ENCODE results near the gene MRPL3. TPM values are rescaled to one million over a fixed set of nuclear protein-coding genes. Genes with fewer than 3 reads are reported as not detected.
A peak's percentile ranks its signal among the peaks of the same experiment; 100 is the strongest.

Gene MRPL3
- total RNA-seq, 1 experiment from 2014 or later = 233 TPM

GRCh38 chr3:131538968-131539367 lies 36.2 kb upstream of the MRPL3 start:
- no peaks in the 10 kb centered on the region for H3K9me3 ChIP-seq (ENCODE audit: low read length)
- no TSS peak for BruUV-seq (replicated peaks)
- intact Hi-C loops (cut with micrococcal nuclease) = no loop called here
- ChIA-PET CTCF (no interaction called here), POLR2A (ENCODE audit: unreplicated experiment) (no interaction called here)
- no peak overlapping the region for H3K4me3 ChIP-seq (ENCODE audit: low read length)
- no peaks in the 10 kb centered on the region for H3K36me3 ChIP-seq (ENCODE audit: low read depth, low read length)
- no peak overlapping the region for H3K27ac ChIP-seq (ENCODE audit: low read length)
- H3K4me1 ChIP-seq (ENCODE audit: insufficient read depth, low read length) = peaks cover 29% of the 10 kb centered on the region
- DNase-seq = no peak
- H3K27me3 ChIP-seq (ENCODE audit: low read length) = no peaks in the 10 kb centered on the region
- no peak overlapping the region for H3K4me2 ChIP-seq (ENCODE audit: low read length)
- H3F3A ChIP-seq (ENCODE audit: low read length, unreplicated experiment) = no peaks in the 10 kb centered on the region
- no peaks in the 10 kb centered on the region for H3K9me2 ChIP-seq (replicated peaks; ENCODE audit: low read length)
- H3K9ac ChIP-seq (ENCODE audit: low read length) = no peak overlapping the region
- H3K79me2 ChIP-seq (ENCODE audit: low read length) = no peaks in the 10 kb centered on the region
- no peak for TF ChIP-seq EZH2phosphoT487 (IDR thresholded peaks at IDR 0.05; ENCODE audit: borderline replicate concordance, low read length)
- no peak for TF ChIP-seq EZH2 (IDR thresholded peaks at IDR 0.05; ENCODE audit: low read length, unreplicated experiment)
- no peak for TF ChIP-seq CTCF (conservative IDR thresholded peaks at IDR 0.05; ENCODE audit: low read depth, low read length)
- ATAC-seq = no peak
- no peaks in the 10 kb centered on the region for H4K20me1 ChIP-seq (ENCODE audit: low read length)
- H2AFZ ChIP-seq (ENCODE audit: low read length) = no peak overlapping the region

GRCh38 chr3:131537531-131537930 lies 34.8 kb upstream of the MRPL3 start:
- TF ChIP-seq EZH2 (IDR thresholded peaks at IDR 0.05; ENCODE audit: low read length, unreplicated experiment) (no peak), EZH2phosphoT487 (IDR thresholded peaks at IDR 0.05; ENCODE audit: borderline replicate concordance, low read length) (no peak), CTCF (conservative IDR thresholded peaks at IDR 0.05; ENCODE audit: low read depth, low read length) (no peak)
- Histone ChIP-seq H3K4me2 (ENCODE audit: low read length) (no peak overlapping the region), H2AFZ (ENCODE audit: low read length) (no peak overlapping the region), H3K27me3 (ENCODE audit: low read length) (no peaks in the 10 kb centered on the region), H3K4me1 (ENCODE audit: insufficient read depth, low read length) (peaks cover 20% of the 10 kb centered on the region), H3K4me3 (ENCODE audit: low read length) (no peak overlapping the region), H3K27ac (ENCODE audit: low read length) (no peak overlapping the region), H3K9me3 (ENCODE audit: low read length) (no peaks in the 10 kb centered on the region), H3K9ac (ENCODE audit: low read length) (no peak overlapping the region), H3K36me3 (ENCODE audit: low read depth, low read length) (no peaks in the 10 kb centered on the region), H4K20me1 (ENCODE audit: low read length) (no peaks in the 10 kb centered on the region), H3F3A (ENCODE audit: low read length, unreplicated experiment) (no peaks in the 10 kb centered on the region), H3K79me2 (ENCODE audit: low read length) (no peaks in the 10 kb centered on the region), H3K9me2 (replicated peaks; ENCODE audit: low read length) (no peaks in the 10 kb centered on the region)
- no TSS peak for BruUV-seq (replicated peaks)
- intact Hi-C loops (cut with micrococcal nuclease) = no loop called here
- ChIA-PET CTCF (no interaction called here), POLR2A (ENCODE audit: unreplicated experiment) (no interaction called here)
- DNase-seq (no peak), ATAC-seq (no peak)

- DNase-seq = peak; percentile 85
- BruUV-seq (replicated peaks) = no TSS peak
These were observed 32.8 kb upstream of the MRPL3 start for GRCh38 chr3:131535596-131535995.

More at GRCh38 chr3:131535596-131535995, 32.8 kb upstream of the MRPL3 start:
- Histone ChIP-seq H3K4me1 (ENCODE audit: insufficient read depth, low read length) (peaks cover 20% of the 10 kb centered on the region), H3F3A (ENCODE audit: low read length, unreplicated experiment) (no peaks in the 10 kb centered on the region), H3K36me3 (ENCODE audit: low read depth, low read length) (no peaks in the 10 kb centered on the region), H2AFZ (ENCODE audit: low read length) (no peak overlapping the region), H4K20me1 (ENCODE audit: low read length) (no peaks in the 10 kb centered on the region), H3K9me2 (replicated peaks; ENCODE audit: low read length) (no peaks in the 10 kb centered on the region), H3K27ac (ENCODE audit: low read length) (peak overlapping the region; percentile 95), H3K27me3 (ENCODE audit: low read length) (no peaks in the 10 kb centered on the region), H3K4me3 (ENCODE audit: low read length) (no peak overlapping the region; the same call in 1 of the 2 replicates), H3K9ac (ENCODE audit: low read length) (peak overlapping the region; percentile 75), H3K4me2 (ENCODE audit: low read length) (peak overlapping the region; percentile 70), H3K79me2 (ENCODE audit: low read length) (no peaks in the 10 kb centered on the region), H3K9me3 (ENCODE audit: low read length) (no peaks in the 10 kb centered on the region)
- CTCF ChIA-PET = interaction anchor here (0.9 kb wide), 1 partner anchor 9 kb away, joined by 3 read pairs; no protein-coding TSS in a partner anchor
- POLR2A ChIA-PET (ENCODE audit: unreplicated experiment) = no interaction called here
- intact Hi-C loops (cut with micrococcal nuclease) = no loop called here
- peak; percentile 98 for ATAC-seq
- TF ChIP-seq CTCF (conservative IDR thresholded peaks at IDR 0.05; ENCODE audit: low read depth, low read length) (no peak), EZH2 (IDR thresholded peaks at IDR 0.05; ENCODE audit: low read length, unreplicated experiment) (no peak), EZH2phosphoT487 (IDR thresholded peaks at IDR 0.05; ENCODE audit: borderline replicate concordance, low read length) (no peak)
